A549 (cell line): ENCODE data around the gene SLC27A2. TPM values are rescaled to one million over a fixed set of nuclear protein-coding genes. Genes with fewer than 3 reads are reported as not detected.

Experiments
- ATAC-seq, 2 experiments: fragments of 200-7000 bp in 1 of 2; fragments of >200 bp in 1 of 2; cut with Nextera tagmentation in 1 of 2; cut with Tn5 transposase in 1 of 2; 3 replicates each; pipeline versions ENCODE4 v1.8.0 to v1.9.1; 2018 to 2020; ENCODE audit warnings: mild to moderate bottlenecking in 1 of 2, moderate library complexity in 1 of 2
- CTCF ChIA-PET: fragments of 300-600 bp; sonication (Branson Sonifier 250); formaldehyde crosslinking; extraction: SDS; loops from one replicate; lab custom pipeline; 2021; ENCODE audit warnings: antibody characterized with exemption, inconsistent platforms; lab: Yijun Ruan, JAX
- POLR2A ChIA-PET: fragments of 350-600 bp; formaldehyde crosslinking; extraction: SDS; loops from one replicate; lab custom pipeline; 2021; ENCODE audit warnings: antibody characterized with exemption, inconsistent platforms; lab: Yijun Ruan, JAX
- DNase-seq, 2 experiments: peaks; one replicate each; pipeline versions ENCODE4 v3.0.0 to v3.0.0-alpha.2; 2011 to 2016; ENCODE audit warnings: low read depth in 1 of 2, low spot score in 1 of 2
- FAIRE-seq: peaks from 2 replicates; lab custom pipeline; 2011; peaks lifted over from hg19 to GRCh38; lab: Jason Lieb, UNC
- H3K27ac ChIP-seq, 2 experiments: fragments of >200 bp; sonication (Bioruptor Twin); formaldehyde crosslinking; 3 replicates each; pipeline ENCODE4 v1.5.1; 2016 to 2017
- H3K4me1 ChIP-seq: fragments of >200 bp; sonication (Bioruptor Twin); formaldehyde crosslinking; 3 replicates; pipeline ENCODE4 v1.6.1; 2016
- H3K4me2 ChIP-seq: fragments of >200 bp; sonication (Bioruptor Twin); formaldehyde crosslinking; 3 replicates; pipeline ENCODE4 v1.6.1; 2016
- H3K4me3 ChIP-seq: fragments of >200 bp; sonication (Bioruptor Twin); formaldehyde crosslinking; 3 replicates; pipeline ENCODE4 v1.5.1; 2016
- H3K9me3 ChIP-seq: fragments of >200 bp; sonication (Bioruptor Twin); formaldehyde crosslinking; 3 replicates; pipeline ENCODE4 v1.6.1; 2016
- CBX2 ChIP-seq: fragments of 200-600 bp; sonication (generic); IDR thresholded peaks from 2 replicates; pipeline ENCODE4 v1.6.1; 2016; ENCODE audit warnings: low read depth, mild to moderate bottlenecking, borderline replicate concordance
- CHD2 ChIP-seq: fragments of 150-350 bp; IDR thresholded peaks from 2 replicates; pipeline ENCODE4 v1.6.1; 2014; ENCODE audit warnings: low read length; ENCODE audit not compliant: partially characterized antibody
- CTCF ChIP-seq: fragments of >200 bp; sonication (Bioruptor Twin); formaldehyde crosslinking; IDR thresholded peaks from 3 replicates; pipeline ENCODE4 v1.5.1; 2016
- E2F6 ChIP-seq: IDR thresholded peaks from 2 replicates; pipeline ENCODE4 v1.6.1; 2012; ENCODE audit warnings: low read depth, borderline replicate concordance
- EHF ChIP-seq: fragments of 250-450 bp; sonication (Bioruptor Pico); IDR thresholded peaks from 2 replicates; pipeline ENCODE4 v1.5.0; 2020; ENCODE audit warnings: mild to moderate bottlenecking
- ESRRA ChIP-seq: fragments of 150-350 bp; IDR thresholded peaks from 2 replicates; pipeline ENCODE4 v1.6.1; 2014; ENCODE audit warnings: mild to moderate bottlenecking, low read length, borderline replicate concordance
- HDAC2 ChIP-seq: fragments of 200-600 bp; sonication (generic); IDR thresholded peaks from 2 replicates; pipeline ENCODE4 v1.6.1; 2016
- HMGXB4 ChIP-seq: fragments of 250-450 bp; sonication (Bioruptor Pico); IDR thresholded peaks from 2 replicates; pipeline ENCODE4 v1.5.0; 2021; ENCODE audit warnings: mild to moderate bottlenecking, moderate library complexity, borderline replicate concordance
- HOXA7 ChIP-seq: fragments of 250-450 bp; sonication (Bioruptor Pico); IDR thresholded peaks from 2 replicates; pipeline ENCODE4 v1.5.0; 2020; ENCODE audit warnings: mild to moderate bottlenecking, moderate library complexity
- HOXB13 ChIP-seq: fragments of 250-450 bp; sonication (Bioruptor Pico); IDR thresholded peaks from 2 replicates; pipeline ENCODE4 v1.5.0; 2020; ENCODE audit warnings: low read depth, mild to moderate bottlenecking, moderate library complexity
- JUN ChIP-seq, 2 experiments: fragments of >200 bp; sonication (Bioruptor Twin); formaldehyde crosslinking; IDR thresholded peaks; 2 replicates in 1 of 2; 3 replicates in 1 of 2; pipeline ENCODE4 v1.6.1; 2016 to 2017
- JUNB ChIP-seq: fragments of >200 bp; sonication (Bioruptor Twin); formaldehyde crosslinking; IDR thresholded peaks from 2 replicates; pipeline ENCODE4 v1.6.1; 2016
- KDM1A ChIP-seq: fragments of 200-600 bp; sonication (generic); IDR thresholded peaks from 2 replicates; pipeline ENCODE4 v1.6.1; 2016; ENCODE audit warnings: low read depth, mild to moderate bottlenecking
- MAX ChIP-seq: IDR thresholded peaks from 2 replicates; pipeline ENCODE4 v1.6.1; 2012
- MAZ ChIP-seq: fragments of 150-350 bp; IDR thresholded peaks from 2 replicates; pipeline ENCODE4 v1.6.1; 2014; ENCODE audit warnings: antibody characterized with exemption, low read depth, low read length, borderline replicate concordance
- NPAS2 ChIP-seq: fragments of 250-450 bp; sonication (Bioruptor Pico); IDR thresholded peaks from 2 replicates; pipeline ENCODE4 v1.8.0; 2022; ENCODE audit warnings: mild to moderate bottlenecking, moderate library complexity, borderline replicate concordance
- PBX3 ChIP-seq: IDR thresholded peaks from 2 replicates; pipeline ENCODE4 v1.6.1; 2012
- PHF8 ChIP-seq: fragments of 200-600 bp; sonication (generic); IDR thresholded peaks from 2 replicates; pipeline ENCODE4 v1.6.1; 2016; ENCODE audit warnings: low read depth, mild to moderate bottlenecking, antibody characterized with exemption, moderate library complexity, borderline replicate concordance
- POLR2A ChIP-seq: IDR thresholded peaks from 2 replicates; pipeline ENCODE4 v1.6.1; 2012; ENCODE audit warnings: mild to moderate bottlenecking, low read length
- POLR2AphosphoS2 ChIP-seq: conservative IDR thresholded peaks from 2 replicates; pipeline ENCODE4 v1.6.1; 2012; ENCODE audit warnings: low read length, improper control_type of control experiment, inconsistent platforms
- RAD21 ChIP-seq, 2 experiments: fragments of >200 bp in 1 of 2; sonication (Bioruptor Twin) in 1 of 2; formaldehyde crosslinking in 1 of 2; IDR thresholded peaks in 1 of 2; conservative IDR thresholded peaks in 1 of 2; 2 replicates in 1 of 2; 3 replicates in 1 of 2; pipeline ENCODE4 v1.6.1; 2012 to 2018; ENCODE audit warnings: inconsistent platforms in 1 of 2
- RARB ChIP-seq: fragments of 250-450 bp; sonication (Bioruptor Pico); IDR thresholded peaks from 2 replicates; pipeline ENCODE4 v1.8.0; 2021; ENCODE audit warnings: mild to moderate bottlenecking, moderate library complexity
- RNF2 ChIP-seq: fragments of 200-600 bp; sonication (generic); IDR thresholded peaks from 2 replicates; pipeline ENCODE4 v1.6.1; 2016; ENCODE audit warnings: low read depth, mild to moderate bottlenecking, antibody characterized with exemption, moderate library complexity, borderline replicate concordance
- SMC3 ChIP-seq: fragments of >200 bp; sonication (Bioruptor Twin); formaldehyde crosslinking; IDR thresholded peaks from 3 replicates; pipeline ENCODE4 v1.6.1; 2018; ENCODE audit warnings: inconsistent platforms
- SREBF2 ChIP-seq: fragments of 450-650 bp; IDR thresholded peaks from 2 replicates; pipeline ENCODE4 v1.6.1; 2014; ENCODE audit warnings: mild to moderate bottlenecking, moderate library complexity
- TFCP2L1 ChIP-seq: fragments of 250-450 bp; sonication (Bioruptor Pico); IDR thresholded peaks from 2 replicates; pipeline ENCODE4 v1.5.0; 2021; ENCODE audit warnings: mild to moderate bottlenecking
- ZNF302 ChIP-seq: fragments of 250-450 bp; sonication (Bioruptor Pico); IDR thresholded peaks from 2 replicates; pipeline ENCODE4 v1.9.0; 2021; ENCODE audit warnings: inconsistent platforms, mild to moderate bottlenecking, moderate library complexity
- WGBS: methylation state at CpG from one replicate; pipeline ENCODE4 v1.1.6; 2017; ENCODE audit errors: missing lambda C conversion rate; 5-methylcytosine and 5-hydroxymethylcytosine counted together
- polyA plus RNA-seq, 4 experiments: library from polyadenylated mRNA; depleted of rRNA in 3 of 4; stranded (reverse); fragments of >200 nt; fragmentation: RNase III in 1 of 4; extraction: RNeasy Plus Mini Kit Qiagen cat#74134 plus additional on column Dnase treatment in 1 of 4; gene quantifications; 2 replicates in 3 of 4; 3 replicates in 1 of 4; pipeline ENCODE4 v1.2.3, GENCODE V29; 2011 to 2017

SLC27A2 gene
- polyA plus RNA-seq, 2 of the 4 experiments (the other 2 are of a cell fraction) = 36.0 to 44.1 TPM

- peak; percentile 84 to 88 for ATAC-seq
- Histone ChIP-seq H3K4me1 (peaks cover 27% of the 10 kb centered on the region; the same call in 2 of the 3 replicates), H3K4me3 (peak overlapping the region; percentile 73), H3K4me2 (peak overlapping the region; percentile 95), H3K27ac (peak overlapping the region; percentile 76 to 88), H3K9me3 (no peaks in the 10 kb centered on the region)
- POLR2A ChIA-PET = interaction anchor here (0.6 to 1.0 kb wide), 3 partner anchors 8 to 332 kb away, joined by 3 to 8 read pairs (median 4); no protein-coding TSS in a partner anchor
- TF ChIP-seq HDAC2 = peak; percentile 52; the same call in 1 of the 2 replicates
- TF ChIP-seq HOXB13 (CRISPR knock-in tag) = no peak
- TF ChIP-seq MAX = peak; percentile 59; the same call in 1 of the 2 replicates
- no peak for TF ChIP-seq RARB (CRISPR knock-in tag)
- no peak for TF ChIP-seq POLR2AphosphoS2
- no peak for TF ChIP-seq HOXA7
- TF ChIP-seq TFCP2L1 (CRISPR knock-in tag) = no peak
- TF ChIP-seq NPAS2 (CRISPR knock-in tag) = no peak
- TF ChIP-seq KDM1A = no peak
- TF ChIP-seq CBX2 = no peak
- no peak for TF ChIP-seq JUNB
- no peak for TF ChIP-seq ESRRA
- no peak for TF ChIP-seq CHD2
- TF ChIP-seq SMC3 = peak; percentile 1; the same call in 1 of the 3 replicates
- no peak for TF ChIP-seq ZNF302 (CRISPR knock-in tag)
- TF ChIP-seq EHF = no peak
- TF ChIP-seq CTCF = peak; percentile 8; the same call in 1 of the 3 replicates
- TF ChIP-seq SREBF2 = no peak
- no peak for TF ChIP-seq MAZ
- no peak for TF ChIP-seq HMGXB4 (CRISPR knock-in tag)
- peak in 1 of 2 experiments; percentile 58; a peak in 2 of 5 replicates for TF ChIP-seq JUN (IDR thresholded peaks at IDR 0.05)
- no peak; the same call in 1 of the 2 replicates for TF ChIP-seq PBX3
- no peak for TF ChIP-seq RNF2
- 0 out of 2 replicates have a peak, but pooled peaks have one; percentile 39 for TF ChIP-seq PHF8
- peak in 1 of 2 experiments; percentile 2; a peak in 3 of 5 replicates for TF ChIP-seq RAD21 (conservative IDR thresholded peaks at IDR 0.05 in 1 of 2, IDR thresholded peaks at IDR 0.05 in 1 of 2)
- peak; percentile 11; the same call in 1 of the 2 replicates for TF ChIP-seq POLR2A
- peak; percentile 46; the same call in 1 of the 2 replicates for TF ChIP-seq E2F6
- 15% methylated on average over 27 of the region's 80 CpGs for WGBS
- CTCF ChIA-PET = interaction anchor here (0.7 to 10.0 kb wide), 22 partner anchors 9 to 133 kb away, joined by 3 to 87 read pairs (median 4); no protein-coding TSS in a partner anchor
- DNase-seq = peak; percentile 55 to 61
- FAIRE-seq = no peak
Observed at GRCh38 chr15:50182219-50183013, 420 bp downstream of the SLC27A2 start.
